ENCODE measurements around the gene DCAF8L2.

DCAF8L2 gene

DNA sequence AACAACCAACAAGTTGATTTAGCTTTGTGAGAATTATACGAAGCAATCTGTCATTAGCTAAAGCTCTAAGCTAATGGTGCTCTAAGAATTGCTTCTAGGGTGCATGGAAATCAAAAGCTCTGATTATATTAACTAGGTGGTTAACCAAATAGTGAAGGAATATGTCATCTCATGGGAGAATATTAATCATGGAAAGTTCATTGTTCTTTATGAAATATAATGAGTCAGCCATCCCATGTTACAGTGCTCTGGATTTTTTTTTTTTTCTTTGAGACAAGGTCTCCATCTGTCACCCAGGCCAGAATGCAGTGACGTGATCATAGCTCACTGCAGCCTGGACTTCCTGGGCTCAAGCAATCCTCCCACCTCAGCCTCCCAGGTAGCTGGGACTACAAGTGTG lies 10.5 kb downstream of the DCAF8L2 start:
- H3K9me3 ChIP-seq: no peaks in the 10 kb centered on the region
- TF ChIP-seq, protein P1, sequence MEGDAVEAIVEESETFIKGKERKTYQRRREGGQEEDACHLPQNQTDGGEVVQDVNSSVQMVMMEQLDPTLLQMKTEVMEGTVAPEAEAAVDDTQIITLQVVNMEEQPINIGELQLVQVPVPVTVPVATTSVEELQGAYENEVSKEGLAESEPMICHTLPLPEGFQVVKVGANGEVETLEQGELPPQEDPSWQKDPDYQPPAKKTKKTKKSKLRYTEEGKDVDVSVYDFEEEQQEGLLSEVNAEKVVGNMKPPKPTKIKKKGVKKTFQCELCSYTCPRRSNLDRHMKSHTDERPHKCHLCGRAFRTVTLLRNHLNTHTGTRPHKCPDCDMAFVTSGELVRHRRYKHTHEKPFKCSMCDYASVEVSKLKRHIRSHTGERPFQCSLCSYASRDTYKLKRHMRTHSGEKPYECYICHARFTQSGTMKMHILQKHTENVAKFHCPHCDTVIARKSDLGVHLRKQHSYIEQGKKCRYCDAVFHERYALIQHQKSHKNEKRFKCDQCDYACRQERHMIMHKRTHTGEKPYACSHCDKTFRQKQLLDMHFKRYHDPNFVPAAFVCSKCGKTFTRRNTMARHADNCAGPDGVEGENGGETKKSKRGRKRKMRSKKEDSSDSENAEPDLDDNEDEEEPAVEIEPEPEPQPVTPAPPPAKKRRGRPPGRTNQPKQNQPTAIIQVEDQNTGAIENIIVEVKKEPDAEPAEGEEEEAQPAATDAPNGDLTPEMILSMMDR (IDR thresholded peaks at IDR 0.05; ENCODE audit: low read depth, low read length): no peak
- no peaks in the 10 kb centered on the region for H3K36me3 ChIP-seq
- H3K4me3 ChIP-seq (ENCODE audit: low read depth, low read length): no peak overlapping the region
- no peak for DNase-seq
- H3K4me1 ChIP-seq: no peaks in the 10 kb centered on the region
- no peaks in the 10 kb centered on the region for H3K27me3 ChIP-seq

DNA sequence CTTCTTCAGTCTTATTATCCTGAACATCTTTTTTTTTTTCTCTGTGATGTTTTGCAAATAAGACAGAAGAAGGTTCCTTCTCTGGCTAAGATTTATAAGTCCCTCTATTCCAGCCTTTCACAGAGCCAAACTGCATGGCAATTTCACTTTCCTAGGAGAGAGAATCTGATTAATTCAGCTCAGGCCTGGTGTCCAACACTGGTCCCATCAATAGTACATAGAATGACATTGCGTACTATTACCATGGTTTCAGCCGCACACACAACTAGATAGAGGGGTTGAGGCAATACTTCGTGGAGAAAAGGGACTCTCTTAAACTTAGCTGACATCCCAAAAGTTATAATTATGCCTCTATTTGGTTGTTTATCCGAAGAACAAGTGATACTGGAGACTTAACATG lies 18.5 kb downstream of the DCAF8L2 start:
- no peaks in the 10 kb centered on the region for H3K36me3 ChIP-seq
- no peaks in the 10 kb centered on the region for H3K4me1 ChIP-seq
- H3K9me3 ChIP-seq: no peaks in the 10 kb centered on the region
- no peak overlapping the region for H3K4me3 ChIP-seq (ENCODE audit: low read depth, low read length)
- no peaks in the 10 kb centered on the region for H3K27me3 ChIP-seq
- no peak for DNase-seq
- TF ChIP-seq, protein P1 (IDR thresholded peaks at IDR 0.05; ENCODE audit: low read depth, low read length): no peak

DNA sequence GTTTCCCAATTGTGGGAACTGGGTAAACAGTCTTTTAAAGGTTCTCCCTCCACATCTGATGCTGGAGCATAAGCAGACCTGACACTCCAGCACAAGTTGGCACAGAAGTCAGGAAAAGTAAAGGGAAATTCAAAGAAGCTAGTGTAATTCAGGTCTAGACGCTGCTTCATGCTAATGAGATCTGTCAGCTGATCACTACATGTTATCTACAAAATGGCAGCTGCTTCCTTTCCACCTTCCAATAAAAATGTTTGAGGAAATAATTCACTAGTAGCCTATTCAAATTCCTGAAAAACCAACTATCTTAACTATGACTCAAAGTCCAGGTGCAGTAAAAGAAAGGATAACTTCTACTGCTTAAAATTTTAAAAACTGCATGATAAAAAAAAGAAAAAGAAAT lies 29.3 kb downstream of the DCAF8L2 start:
- TF ChIP-seq, protein P1 (IDR thresholded peaks at IDR 0.05; ENCODE audit: low read depth, low read length): no peak
- H3K36me3 ChIP-seq: no peaks in the 10 kb centered on the region
- DNase-seq: no peak
- H3K4me1 ChIP-seq: no peaks in the 10 kb centered on the region
- no peak overlapping the region for H3K4me3 ChIP-seq (ENCODE audit: low read depth, low read length)
- no peaks in the 10 kb centered on the region for H3K9me3 ChIP-seq
- H3K27me3 ChIP-seq: no peaks in the 10 kb centered on the region

DNA sequence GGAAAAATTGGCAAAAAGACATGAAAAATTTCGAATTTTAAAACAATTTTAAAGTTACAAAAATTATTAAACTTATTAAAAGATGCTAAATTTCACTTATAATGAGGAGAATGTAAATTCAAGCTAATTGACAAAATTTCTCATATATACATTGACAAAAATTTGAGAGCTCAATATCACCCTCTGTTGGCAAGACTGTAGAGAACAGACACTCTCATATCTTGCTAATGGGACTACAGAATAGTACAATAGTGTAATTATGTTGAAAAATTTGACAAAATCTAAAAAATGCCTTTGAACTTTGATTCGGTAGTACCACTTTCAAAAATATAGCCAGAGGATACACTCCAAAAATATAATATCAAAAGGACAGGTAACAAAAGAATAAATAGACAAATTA lies 29.8 kb downstream of the DCAF8L2 start:
- DNase-seq: no peak
- no peaks in the 10 kb centered on the region for H3K4me1 ChIP-seq
- TF ChIP-seq, protein P1 (IDR thresholded peaks at IDR 0.05; ENCODE audit: low read depth, low read length): no peak; the same call in 1 of the 2 replicates

DNA sequence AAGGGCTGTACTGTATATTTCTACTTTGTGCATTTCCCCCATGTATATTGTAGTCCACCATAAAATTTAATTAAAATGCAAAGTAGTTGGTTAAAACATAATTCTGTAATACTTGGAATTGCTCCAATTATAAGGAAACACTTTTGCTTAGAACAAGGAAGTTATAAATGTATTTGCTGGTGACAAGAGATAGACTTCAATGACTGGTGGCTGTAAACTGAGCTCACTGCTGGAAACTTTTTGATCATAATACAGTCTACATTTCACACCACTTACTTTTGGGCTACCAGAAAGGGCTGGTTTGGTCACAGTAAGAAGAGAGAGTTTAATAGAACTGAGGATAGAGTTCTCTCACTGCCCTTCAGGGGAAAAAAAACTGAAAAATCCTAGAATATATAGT lies 32.7 kb downstream of the DCAF8L2 start:
- Histone ChIP-seq H3K9me3 (no peaks in the 10 kb centered on the region), H3K36me3 (no peaks in the 10 kb centered on the region), H3K27me3 (no peaks in the 10 kb centered on the region), H3K4me1 (no peaks in the 10 kb centered on the region), H3K4me3 (ENCODE audit: low read depth, low read length) (no peak overlapping the region)
- DNase-seq: no peak
- TF ChIP-seq, protein P1 (IDR thresholded peaks at IDR 0.05; ENCODE audit: low read depth, low read length): no peak

More for the DNA sequence above, 29.8 kb downstream of the DCAF8L2 start:
- Histone ChIP-seq H3K9me3 (no peaks in the 10 kb centered on the region), H3K27me3 (no peaks in the 10 kb centered on the region), H3K4me3 (ENCODE audit: low read depth, low read length) (no peak overlapping the region), H3K36me3 (no peaks in the 10 kb centered on the region)

DNA sequence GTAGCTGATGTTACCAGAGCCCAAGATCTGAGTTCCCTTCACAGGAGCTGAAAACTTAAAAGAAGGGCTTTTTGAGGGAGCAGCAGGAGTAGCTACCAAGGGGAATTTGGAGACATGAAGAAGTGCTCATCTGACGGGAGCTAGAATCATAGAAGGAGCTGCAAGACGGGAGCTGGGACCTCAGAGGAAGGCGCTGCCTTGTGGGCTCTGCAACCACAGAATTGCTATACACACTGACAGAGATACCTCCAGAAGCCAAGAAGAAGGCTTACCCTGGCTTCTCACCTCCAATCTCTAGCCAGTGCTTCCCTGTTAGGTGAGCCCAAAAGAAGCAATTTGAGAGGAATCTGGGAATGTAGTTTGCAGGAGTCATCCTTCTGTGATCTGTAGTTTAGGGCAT lies 35.9 kb downstream of the DCAF8L2 start:
- no peaks in the 10 kb centered on the region for H3K4me1 ChIP-seq
- H3K27me3 ChIP-seq: no peaks in the 10 kb centered on the region
- no peak overlapping the region for H3K4me3 ChIP-seq (ENCODE audit: low read depth, low read length)
- H3K36me3 ChIP-seq: no peaks in the 10 kb centered on the region
- DNase-seq: no peak
- H3K9me3 ChIP-seq: no peaks in the 10 kb centered on the region
- TF ChIP-seq, protein P1 (IDR thresholded peaks at IDR 0.05; ENCODE audit: low read depth, low read length): no peak

Data from BE2C (cell line).